Activated CD8-positive, alpha-beta memory T cell treated with anti-CD3 and anti-CD28 coated beads, Interleukin-2, amount 50 U/mL, for 4 hours (primary cell): ENCODE data around the gene KIAA0753.

Source experiments
- DNase-seq: peaks from one replicate; pipeline ENCODE4 v3.0.0-alpha.2; 2020

Gene KIAA0753

GRCh38 chr17:6545291-6545690 is 95.2 kb downstream of the KIAA0753 start:
- no peak for DNase-seq

GRCh38 chr17:6544011-6544370 is 96.5 kb downstream of the KIAA0753 start:
- DNase-seq: no peak

GRCh38 chr17:6543079-6544010 is 97.2 kb downstream of the KIAA0753 start:
- no peak for DNase-seq

DNA sequence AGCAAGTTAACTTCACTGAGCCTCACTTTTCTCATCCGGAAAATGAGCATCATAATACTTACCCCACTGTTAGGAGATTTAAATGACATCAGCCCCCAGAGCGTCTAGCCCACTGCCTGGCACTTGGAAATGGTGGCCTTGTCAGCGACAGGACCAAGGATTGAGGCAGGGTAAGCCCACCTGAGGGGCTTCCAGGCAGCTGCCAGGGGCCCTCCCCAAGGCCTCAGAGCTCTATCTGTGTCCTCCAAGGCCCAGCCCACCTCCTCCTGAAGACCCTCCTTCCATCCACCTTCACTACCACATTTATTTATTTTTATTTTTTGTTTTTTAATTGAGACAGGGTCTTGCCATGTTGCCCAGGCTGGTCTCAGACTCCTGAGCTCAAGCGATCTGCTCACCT is 97.9 kb downstream of the KIAA0753 start:
- DNase-seq: no peak

DNA sequence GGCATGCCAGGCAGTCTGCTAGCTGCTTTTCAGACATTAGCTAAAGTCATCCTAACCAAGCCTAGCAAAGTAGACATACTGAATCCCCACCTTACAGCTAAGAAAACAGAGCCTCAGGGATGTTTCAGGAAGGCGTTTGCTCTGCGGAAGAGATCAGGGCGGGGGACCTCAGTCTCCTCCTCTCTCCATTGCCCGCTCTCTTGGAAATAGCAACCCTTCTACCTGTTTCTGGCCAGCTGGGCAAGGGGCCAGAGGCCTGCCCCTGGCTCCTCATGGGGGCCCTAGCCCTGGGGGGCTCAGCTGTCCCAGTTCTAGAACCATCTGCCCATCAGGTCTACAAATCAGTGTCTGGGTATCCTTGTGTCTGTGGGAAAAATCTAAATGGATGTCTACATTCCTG is 98.6 kb downstream of the KIAA0753 start:
- no peak for DNase-seq

GRCh38 chr17:6539871-6540270 is 100.6 kb downstream of the KIAA0753 start:
- DNase-seq: no peak

DNA sequence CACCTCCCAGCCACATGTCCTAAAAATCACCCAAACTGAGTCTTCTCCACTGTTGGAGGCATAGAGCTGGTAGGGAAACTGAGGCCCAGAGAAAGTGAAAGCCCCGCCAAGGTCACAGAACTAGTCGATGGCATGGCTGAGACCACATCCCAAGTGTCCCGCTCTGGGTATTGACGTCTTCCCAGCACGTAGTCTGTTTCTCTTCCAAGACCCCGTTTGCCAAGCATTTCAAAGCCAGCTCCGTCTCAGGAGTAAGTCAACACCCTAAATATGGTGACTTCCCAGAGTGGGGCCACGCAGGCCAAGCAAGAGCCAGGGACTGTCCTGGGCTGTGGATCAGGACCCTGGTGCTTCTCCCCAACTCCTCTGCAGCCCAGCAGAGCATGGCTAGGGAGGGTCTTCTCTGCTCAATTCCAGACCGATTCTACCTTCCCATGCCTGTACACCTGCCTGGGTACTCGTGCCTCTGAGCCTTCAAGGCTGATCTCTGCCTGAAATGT is 103.9 kb downstream of the KIAA0753 start:
- no peak for DNase-seq

DNA sequence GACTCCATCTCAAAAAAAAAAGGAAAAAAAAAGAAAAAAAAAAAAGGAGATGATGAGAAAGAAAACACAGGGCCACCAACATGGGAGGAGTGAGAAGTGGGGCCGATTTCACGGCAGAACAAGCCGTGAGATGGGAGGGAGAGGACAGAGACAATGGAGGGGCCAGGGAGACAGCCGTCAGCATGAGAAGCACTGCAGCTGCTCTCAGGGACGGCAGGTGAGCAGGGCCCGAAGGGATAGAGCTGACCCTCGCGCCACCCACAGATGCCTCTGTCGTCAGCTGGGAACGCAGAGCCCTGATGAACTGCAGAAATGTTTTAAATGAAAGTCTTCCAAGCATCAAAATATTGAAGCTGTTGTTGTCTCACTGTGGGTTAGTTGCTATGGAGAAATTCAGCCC is 104.5 kb downstream of the KIAA0753 start:
- DNase-seq: no peak

- DNase-seq: no peak
These were observed 105.5 kb downstream of the KIAA0753 start for GRCh38 chr17:6534846-6535514.

DNA sequence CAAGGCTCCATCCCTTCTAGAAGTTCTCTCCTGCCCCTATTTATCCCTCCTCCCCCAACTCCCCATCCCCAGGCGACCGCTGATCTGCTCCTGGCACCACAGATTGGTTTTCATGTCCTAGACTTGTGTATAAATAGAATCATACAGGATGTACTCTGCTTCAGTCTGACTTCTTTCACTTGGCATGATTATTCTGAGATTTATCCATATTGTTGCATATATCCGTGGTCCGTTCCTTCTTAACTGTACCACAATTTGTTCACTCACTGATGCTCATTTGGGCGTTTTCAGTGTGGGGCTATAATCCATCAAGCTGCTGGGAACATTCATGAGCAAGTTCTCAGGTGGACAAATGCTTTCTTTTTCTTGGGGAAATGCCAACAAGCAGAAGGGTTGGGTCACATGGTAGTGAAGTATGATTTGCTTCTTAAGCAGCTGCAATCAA is 108.0 kb downstream of the KIAA0753 start:
- DNase-seq: no peak

DNA sequence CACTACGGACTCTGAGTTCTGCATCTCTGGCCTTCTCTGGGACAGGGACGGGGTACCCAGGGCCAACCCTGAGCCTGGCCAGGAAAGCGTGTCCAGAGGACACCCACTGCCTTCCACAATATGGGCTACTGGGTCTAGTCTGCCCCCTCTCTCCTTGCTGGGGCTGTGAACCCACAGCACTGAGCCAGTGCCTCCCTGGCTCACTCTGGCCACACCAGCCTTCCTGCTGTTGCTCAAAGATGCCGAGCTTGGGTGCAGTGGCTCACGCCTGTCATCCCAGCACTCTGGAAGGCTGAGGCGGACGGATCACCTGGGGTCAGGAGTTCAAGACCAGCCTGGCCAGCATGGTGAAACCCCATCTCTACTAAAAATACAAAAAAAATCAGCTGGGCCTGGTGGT is 108.9 kb downstream of the KIAA0753 start:
- no peak for DNase-seq

- DNase-seq: no peak
These were observed 110.1 kb downstream of the KIAA0753 start for GRCh38 chr17:6530324-6530920.

- no peak for DNase-seq
These were observed 112.0 kb downstream of the KIAA0753 start for GRCh38 chr17:6528557-6528956.
